Activated T-cell treated with anti-CD3 and anti-CD28 coated beads, Interleukin-2, amount 50 U/mL, for 1 hour (primary cell): ENCODE results near the gene GEMIN5.

Experiments used
- DNase-seq: peaks from one replicate; pipeline ENCODE4 v3.0.0-alpha.2; 2020

GEMIN5 gene

GRCh38 chr5:154878642-154879335, 59.2 kb downstream of the GEMIN5 start:
- no peak for DNase-seq

- no peak for DNase-seq
Measured at GRCh38 chr5:154873791-154874331, 64.2 kb downstream of the GEMIN5 start.

GRCh38 chr5:154871734-154872133, 66.3 kb downstream of the GEMIN5 start:
- no peak for DNase-seq

GRCh38 chr5:154868702-154869101, 69.3 kb downstream of the GEMIN5 start:
- peak; percentile 21 for DNase-seq

- no peak for DNase-seq
Measured at GRCh38 chr5:154866841-154867240, 71.2 kb downstream of the GEMIN5 start.

- no peak for DNase-seq
Measured at GRCh38 chr5:154865466-154866184, 72.4 kb downstream of the GEMIN5 start.

GRCh38 chr5:154863291-154864080, 74.5 kb downstream of the GEMIN5 start:
- DNase-seq, result no peak

GRCh38 chr5:154862766-154863165, 75.2 kb downstream of the GEMIN5 start:
- DNase-seq, result no peak

- DNase-seq, result no peak
Measured at GRCh38 chr5:154861946-154862345, 76.1 kb downstream of the GEMIN5 start.

GRCh38 chr5:154860765-154861164, 77.2 kb downstream of the GEMIN5 start:
- no peak for DNase-seq

- no peak for DNase-seq
Measured at GRCh38 chr5:154860123-154860522, 77.9 kb downstream of the GEMIN5 start.

- DNase-seq, result peak; percentile 28
Measured at GRCh38 chr5:154858972-154859871, 78.8 kb downstream of the GEMIN5 start.

- DNase-seq, result peak; percentile 98
Measured at GRCh38 chr5:154858297-154858971, 79.6 kb downstream of the GEMIN5 start, which contains the start of gene CNOT8. Gene CNOT8, plus strand, starts transcription at chr5:154858627. Its CDS starts 4,652 bp downstream, at chr5:154863279.

- DNase-seq, result peak; percentile 90
Measured at GRCh38 chr5:154857530-154858296, 80.3 kb downstream of the GEMIN5 start.

- DNase-seq, result no peak
Measured at GRCh38 chr5:154851351-154851750, 86.7 kb downstream of the GEMIN5 start.

GRCh38 chr5:154850255-154851062, 87.6 kb downstream of the GEMIN5 start, which contains the start of gene FAXDC2:
Gene FAXDC2, minus strand, starts transcription at chr5:154850603. Its CDS starts 12,425 bp downstream, at chr5:154838178.
- no peak for DNase-seq

GRCh38 chr5:154849791-154850201, 88.2 kb downstream of the GEMIN5 start:
- no peak for DNase-seq

GRCh38 chr5:154849264-154849785, 88.7 kb downstream of the GEMIN5 start:
- no peak for DNase-seq

- no peak for DNase-seq
Measured at GRCh38 chr5:154844809-154845208, 93.2 kb downstream of the GEMIN5 start.
